ENCODE data around the gene CYYR1. TPM values are rescaled to one million over a fixed set of nuclear protein-coding genes. Genes with fewer than 3 reads are reported as not detected.

The CYYR1 gene
- total and polyA plus RNA-seq, 2 donors (not counting 3 experiments of a cell fraction or from before 2014, with no cell fraction given), result 13.2 to 25.7 TPM

GRCh38 chr21:26563856-26564503, 9.1 kb downstream of the CYYR1 start:
- Histone ChIP-seq H3K9ac (replicated peaks; ENCODE audit: extremely low read depth, insufficient read depth, low read length) (no peak overlapping the region), H4K20me1 (replicated peaks; ENCODE audit: control insufficient read depth, extremely low read depth, insufficient read depth, low read length) (no peaks in the 10 kb centered on the region), H3K36me3 (ENCODE audit: control insufficient read depth in 2 of 2, extremely low read depth in 1 of 2, insufficient read depth in 2 of 2, low read length in 2 of 2) (peaks cover 1 to 4% of the 10 kb centered on the region in 2 experiments), H3K27me3 (ENCODE audit: control insufficient read depth in 2 of 2, insufficient read depth in 2 of 2, low read length in 2 of 2) (no peaks in the 10 kb centered on the region), H3K9me1 (replicated peaks; ENCODE audit: control insufficient read depth, extremely low read depth, insufficient read depth, low read length) (no peaks in the 10 kb centered on the region), H2AFZ (ENCODE audit: low read depth, low read length) (no peak overlapping the region), H3K4me1 (ENCODE audit: control insufficient read depth, extremely low read depth, insufficient read depth, low read length) (peaks cover 22% of the 10 kb centered on the region), H3K27ac (ENCODE audit: insufficient read depth, low read depth, low read length) (no peak overlapping the region), H3K4me2 (ENCODE audit: insufficient read depth, low read length) (peak overlapping the region; percentile 42), H3K4me3 (replicated peaks in 1 of 3; ENCODE audit: insufficient read depth in 1 of 3, low read depth in 1 of 3, low read length in 3 of 3) (no peak overlapping the region), H3K9me3 (replicated peaks; ENCODE audit: control insufficient read depth, insufficient read depth, low read length) (no peaks in the 10 kb centered on the region), H3K79me2 (ENCODE audit: control insufficient read depth, insufficient read depth, low read length) (no peaks in the 10 kb centered on the region)
- ChIA-PET CTCF (interaction anchor here (1.4 kb wide), 1 partner anchor 18 kb away, joined by 4 read pairs; no protein-coding TSS in a partner anchor), POLR2A (interaction anchor here (0.8 kb wide), 1 partner anchor 8 kb away, joined by 3 read pairs; no protein-coding TSS in a partner anchor)
- intact Hi-C loops (cut with micrococcal nuclease) (no loop called here), dilution Hi-C loops (cut with MboI; ENCODE audit: extremely low pct_ligation_motif_present, low sequenced_read_pairs) (no loop called here)
- DNase-seq (ENCODE audit: low read depth, low spot score), result peak; percentile 49
- no peak for FAIRE-seq
- BruUV-seq (replicated peaks), result no TSS peak
- TF ChIP-seq CTCF (IDR thresholded peaks at IDR 0.05; ENCODE audit: extremely low read depth in 1 of 2, insufficient read depth in 1 of 2, low read depth in 1 of 2, low read length in 2 of 2) (no peak), GATA2 (IDR thresholded peaks at IDR 0.05; ENCODE audit: insufficient read depth, insufficient read length, low read depth, low read length) (no peak), MAX (IDR thresholded peaks at IDR 0.05; ENCODE audit: insufficient read depth, insufficient read length) (no peak), EZH2 (IDR thresholded peaks at IDR 0.05; ENCODE audit: borderline replicate concordance, low read depth, low read length, severe bottlenecking) (no peak), FOS (IDR thresholded peaks at IDR 0.05; ENCODE audit: borderline replicate concordance, insufficient read depth, low read length) (no peak), MYC (IDR thresholded peaks at IDR 0.05; ENCODE audit: low read depth, low read length) (no peak), JUN (IDR thresholded peaks at IDR 0.05; ENCODE audit: borderline replicate concordance, insufficient read depth, insufficient read length, low read depth) (no peak), POLR2A (IDR thresholded peaks at IDR 0.05; ENCODE audit: low read depth, low read length) (no peak), POLR2AphosphoS5 (IDR thresholded peaks at IDR 0.05; ENCODE audit: insufficient read depth, low read depth, low read length) (no peak)

Data from endothelial cell of umbilical vein (primary cell).